Caco-2 (cell line): ENCODE data around the gene OR5B3. TPM values are rescaled to one million over a fixed set of nuclear protein-coding genes. Genes with fewer than 3 reads are reported as not detected.

Experiments used
- BruUV-seq: library from RNA; stranded (reverse); fragments of 400-500 nt; replicated peaks from 2 replicates; lab custom pipeline; 2021; lab: Mats Ljungman, UMichigan
- CTCF ChIA-PET: fragments of 300-600 bp; sonication (Branson Sonifier 250); formaldehyde crosslinking; loops from one replicate; lab custom pipeline; 2022; ENCODE audit warnings: antibody characterized with exemption; lab: Charles Lee
- POLR2A ChIA-PET: fragments of 300-600 bp; sonication (Branson Sonifier 250); formaldehyde crosslinking; loops from one replicate; lab custom pipeline; 2022; ENCODE audit warnings: antibody characterized with exemption; lab: Charles Lee
- DNase-seq, 2 experiments: peaks; one replicate each; pipeline versions ENCODE4 v3.0.0 to v3.0.0-alpha.2; 2020 to 2022
- H3K27me3 ChIP-seq: replicated peaks from 2 replicates; pipeline ENCODE4 v1.6.0; 2011; ENCODE audit warnings: low read length; ENCODE audit not compliant: control insufficient read depth, insufficient read depth
- H3K36me3 ChIP-seq: 2 replicates; pipeline ENCODE4 v1.5.1; 2011; ENCODE audit warnings: low read length; ENCODE audit not compliant: control insufficient read depth, insufficient read depth
- H3K4me1 ChIP-seq: fragments of 250-450 bp; sonication (Bioruptor Pico); 2 replicates; pipeline ENCODE4 v1.5.1; 2020; ENCODE audit warnings: mild to moderate bottlenecking
- H3K4me3 ChIP-seq: 2 replicates; pipeline ENCODE4 v1.5.1; 2011; ENCODE audit warnings: low read depth, mild to moderate bottlenecking, control low read depth, low read length
- H3K9me3 ChIP-seq: fragments of 250-450 bp; sonication (Bioruptor Pico); 2 replicates; pipeline ENCODE4 v1.5.1; 2020; ENCODE audit warnings: mild to moderate bottlenecking, moderate library complexity
- H3K27ac Mint-ChIP-seq: one replicate; pipeline ENCODE4 v1.8.0; 2022; ENCODE audit warnings: mixed read lengths; ENCODE audit not compliant: unreplicated experiment
- H3K27me3 Mint-ChIP-seq: one replicate; pipeline ENCODE4 v1.8.0; 2022; ENCODE audit warnings: mixed read lengths; ENCODE audit not compliant: insufficient read depth, unreplicated experiment
- H3K36me3 Mint-ChIP-seq: one replicate; pipeline ENCODE4 v1.8.0; 2022; ENCODE audit warnings: mild to moderate bottlenecking, mixed read lengths; ENCODE audit not compliant: insufficient read depth, unreplicated experiment
- H3K4me1 Mint-ChIP-seq: one replicate; pipeline ENCODE4 v1.8.0; 2022; ENCODE audit warnings: low read depth, mixed read lengths; ENCODE audit not compliant: unreplicated experiment
- H3K4me3 Mint-ChIP-seq: one replicate; pipeline ENCODE4 v1.8.0; 2022; ENCODE audit warnings: mild to moderate bottlenecking, moderate library complexity, mixed read lengths; ENCODE audit not compliant: unreplicated experiment
- H3K9me3 Mint-ChIP-seq: one replicate; pipeline ENCODE4 v1.8.0; 2022; ENCODE audit warnings: mixed read lengths; ENCODE audit not compliant: unreplicated experiment
- intact Hi-C: fragments of 100-400 bp; cut with micrococcal nuclease; formaldehyde crosslinking; loops from one replicate; pipeline ENCODE4 v1.10.0; 2022; ENCODE audit not compliant: unreplicated experiment
- total RNA-seq: library from RNA; stranded (reverse); gene quantifications from 2 replicates; pipeline ENCODE4 v1.2.3, GENCODE V29; 2022
- TF ChIP-seq, protein P1 (sequence below), 2 experiments: fragments of 200-600 bp in 1 of 2; IDR thresholded peaks; 1 replicate in 1 of 2; 2 replicates in 1 of 2; pipeline versions ENCODE4 v1.5.1 to v1.8.0; 2011 to 2022; ENCODE audit warnings: antibody characterized with exemption in 1 of 2, control low read depth in 1 of 2, inconsistent platforms in 1 of 2, low read depth in 1 of 2, low read length in 1 of 2, mild to moderate bottlenecking in 1 of 2, moderate library complexity in 1 of 2; ENCODE audit not compliant: insufficient read depth in 1 of 2, severe bottlenecking in 1 of 2, unreplicated experiment in 1 of 2

OR5B3 gene
- total RNA-seq, 1 experiment from 2014 or later = not detected

DNA sequence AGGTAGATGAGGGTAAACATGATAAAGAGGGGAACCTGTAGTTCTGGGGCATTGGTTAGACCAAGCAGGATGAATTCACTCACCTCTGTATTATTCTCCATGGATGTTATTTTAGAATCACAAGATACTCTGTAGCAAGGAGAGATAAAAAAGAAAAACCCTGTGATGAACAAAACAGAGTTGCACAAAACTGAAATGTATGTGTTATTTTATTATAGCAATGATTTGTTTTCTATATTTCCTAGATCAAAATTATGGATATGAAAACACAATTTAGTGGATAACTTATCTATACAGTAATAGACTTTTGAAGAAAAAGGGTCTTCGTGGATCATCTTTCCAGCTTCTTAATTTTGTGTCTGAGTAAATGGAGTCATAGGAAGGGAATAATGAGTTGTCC, 47.7 kb downstream of the OR5B3 start, which contains the start of gene OR5B17:
OR5B17 (minus strand) TSS at position 101 of the 400 bp plus-strand sequence; CDS start at position 101, 0 bp downstream.
- Histone ChIP-seq H3K9me3 (no peaks in the 10 kb centered on the region), H3K27me3 (no peaks in the 10 kb centered on the region), H3K36me3 (no peaks in the 10 kb centered on the region), H3K4me1 (no peaks in the 10 kb centered on the region), H3K4me3 (no peak within 1 kb of the TSS)
- POLR2A ChIA-PET = no interaction called here
- Mint-ChIP-seq H3K9me3 (no peaks in the 10 kb centered on the region), H3K4me3 (no peak within 1 kb of the TSS), H3K36me3 (no peaks in the 10 kb centered on the region), H3K27me3 (peaks cover 9% of the 10 kb centered on the region), H3K27ac (no peak within 1 kb of the TSS), H3K4me1 (no peaks in the 10 kb centered on the region)
- no TSS peak for BruUV-seq
- DNase-seq = no peak
- CTCF ChIA-PET = no interaction called here
- TF ChIP-seq, protein P1, sequence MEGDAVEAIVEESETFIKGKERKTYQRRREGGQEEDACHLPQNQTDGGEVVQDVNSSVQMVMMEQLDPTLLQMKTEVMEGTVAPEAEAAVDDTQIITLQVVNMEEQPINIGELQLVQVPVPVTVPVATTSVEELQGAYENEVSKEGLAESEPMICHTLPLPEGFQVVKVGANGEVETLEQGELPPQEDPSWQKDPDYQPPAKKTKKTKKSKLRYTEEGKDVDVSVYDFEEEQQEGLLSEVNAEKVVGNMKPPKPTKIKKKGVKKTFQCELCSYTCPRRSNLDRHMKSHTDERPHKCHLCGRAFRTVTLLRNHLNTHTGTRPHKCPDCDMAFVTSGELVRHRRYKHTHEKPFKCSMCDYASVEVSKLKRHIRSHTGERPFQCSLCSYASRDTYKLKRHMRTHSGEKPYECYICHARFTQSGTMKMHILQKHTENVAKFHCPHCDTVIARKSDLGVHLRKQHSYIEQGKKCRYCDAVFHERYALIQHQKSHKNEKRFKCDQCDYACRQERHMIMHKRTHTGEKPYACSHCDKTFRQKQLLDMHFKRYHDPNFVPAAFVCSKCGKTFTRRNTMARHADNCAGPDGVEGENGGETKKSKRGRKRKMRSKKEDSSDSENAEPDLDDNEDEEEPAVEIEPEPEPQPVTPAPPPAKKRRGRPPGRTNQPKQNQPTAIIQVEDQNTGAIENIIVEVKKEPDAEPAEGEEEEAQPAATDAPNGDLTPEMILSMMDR (IDR thresholded peaks at IDR 0.05; ENCODE audit: insufficient read depth in 1 of 2, low read depth in 1 of 2, low read length in 1 of 2, severe bottlenecking in 1 of 2, unreplicated experiment in 1 of 2) = no peak
- intact Hi-C loops = no loop called here

DNA sequence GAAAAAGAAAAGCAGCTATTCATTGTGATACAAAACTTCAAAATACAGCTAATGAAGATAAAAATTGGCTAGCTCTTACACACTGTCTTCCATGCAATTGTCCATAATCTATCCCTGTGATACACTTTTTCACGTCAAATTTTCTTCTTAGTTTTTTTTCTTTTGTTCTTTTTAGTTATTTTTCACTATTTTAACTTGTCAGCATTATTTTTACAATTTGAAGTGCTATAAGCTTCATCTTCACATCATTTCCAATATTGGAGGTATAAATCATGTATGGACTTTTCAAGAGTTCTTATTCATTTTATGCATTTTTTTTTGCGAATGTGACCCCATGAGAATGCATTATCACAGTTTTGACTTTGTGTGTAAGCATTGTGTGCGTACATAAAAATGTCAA, 51.9 kb downstream of the OR5B3 start:
- H3K4me3 Mint-ChIP-seq = no peak overlapping the region
- H3K9me3 Mint-ChIP-seq = no peaks in the 10 kb centered on the region
- BruUV-seq = no TSS peak
- intact Hi-C loops = no loop called here
- no peak overlapping the region for H3K27ac Mint-ChIP-seq
- no peaks in the 10 kb centered on the region for H3K36me3 Mint-ChIP-seq
- Histone ChIP-seq H3K36me3 (no peaks in the 10 kb centered on the region), H3K4me3 (no peak overlapping the region), H3K4me1 (no peaks in the 10 kb centered on the region), H3K9me3 (no peaks in the 10 kb centered on the region), H3K27me3 (no peaks in the 10 kb centered on the region)
- TF ChIP-seq, protein P1 (IDR thresholded peaks at IDR 0.05; ENCODE audit: insufficient read depth in 1 of 2, low read depth in 1 of 2, low read length in 1 of 2, severe bottlenecking in 1 of 2, unreplicated experiment in 1 of 2) = no peak
- ChIA-PET POLR2A (no interaction called here), CTCF (no interaction called here)
- peaks cover 6% of the 10 kb centered on the region for H3K27me3 Mint-ChIP-seq
- DNase-seq = no peak
- H3K4me1 Mint-ChIP-seq = no peaks in the 10 kb centered on the region

Other genes starting within 250 kb of the OR5B3 start
- gene OR9Q2, start 217.8 kb downstream of the OR5B3 start, total RNA-seq = not detected in 2 replicates
- not detected in 2 replicates for gene OR1S2, start 202.7 kb downstream of the OR5B3 start, total RNA-seq
- gene OR1S1, start 194.2 kb downstream of the OR5B3 start, total RNA-seq = not detected in 2 replicates
- not detected in 2 replicates for gene OR10Q1, start 178.0 kb downstream of the OR5B3 start, total RNA-seq
- not detected in 2 replicates for gene OR10W1, start 138.6 kb downstream of the OR5B3 start, total RNA-seq
- gene OR5B17, start 47.8 kb downstream of the OR5B3 start, total RNA-seq = not detected in 2 replicates
- not detected in 2 replicates for gene OR5B2, start 21.2 kb upstream of the OR5B3 start, total RNA-seq
- gene OR5B12, start 35.4 kb upstream of the OR5B3 start, total RNA-seq = not detected in 2 replicates
- not detected in 2 replicates for gene OR5B21, start 101.2 kb upstream of the OR5B3 start, total RNA-seq
- 1.8 and 2.1 TPM in 2 replicates for gene LPXN, start 169.0 kb upstream of the OR5B3 start, total RNA-seq
- gene ZFP91, start 172.2 kb upstream of the OR5B3 start, total RNA-seq = 37.5 and 40.6 TPM in 2 replicates
- 3.3 and 3.6 TPM in 2 replicates for gene CNTF, start 215.8 kb upstream of the OR5B3 start, total RNA-seq